Neural progenitor cell (in vitro differentiated cells): Measurements from ENCODE around the gene PLA1A.

ENCODE experiments used
- CTCF ChIP-seq: fragments of 200-600 bp; sonication (generic); IDR thresholded peaks from 2 replicates; pipeline ENCODE4 v1.5.1; 2017; ENCODE audit warnings: antibody characterized with exemption, mild to moderate bottlenecking
- EZH2 ChIP-seq: fragments of 200-600 bp; sonication (generic); IDR thresholded peaks from 2 replicates; pipeline ENCODE4 v1.6.1; 2017; ENCODE audit warnings: antibody characterized with exemption, mild to moderate bottlenecking, moderate library complexity
- EZH2phosphoT487 ChIP-seq: fragments of 200-600 bp; sonication (generic); IDR thresholded peaks from 2 replicates; pipeline ENCODE4 v1.6.1; 2017; ENCODE audit warnings: antibody characterized with exemption

GRCh38 chr3:119585208-119585607 lies 12.5 kb upstream of the PLA1A start:
- no peak for TF ChIP-seq CTCF
- TF ChIP-seq EZH2 = no peak
- no peak for TF ChIP-seq EZH2phosphoT487
